Measurements from ENCODE around the gene PRKAR2A.
"Not testable (repeated sequence)": the region's sequence is repeated elsewhere in the genome, so short reads cannot be mapped to it uniquely, and the experiment has no call there.

Gene PRKAR2A

DNA sequence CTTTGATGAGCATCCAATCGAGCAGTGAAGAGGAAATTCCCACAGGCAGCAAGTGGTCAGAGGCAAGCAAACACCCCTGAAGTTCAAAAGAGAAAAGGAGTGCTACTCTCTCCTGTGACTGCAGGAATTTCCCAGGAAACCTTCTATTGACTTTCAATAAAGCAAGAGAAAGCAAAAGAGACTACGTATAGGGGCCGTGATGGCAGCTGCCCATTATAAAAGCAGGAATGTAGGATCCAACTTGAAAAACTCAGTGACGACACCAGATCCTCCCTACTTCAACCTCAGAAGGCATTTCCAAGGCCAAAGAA, 77.5 kb downstream of the PRKAR2A start:
- Histone ChIP-seq H3K79me2 (ENCODE audit: low read length) (no peaks in the 10 kb centered on the region), H3K4me2 (ENCODE audit: low read depth, low read length) (no peak overlapping the region), H3K36me3 (replicated peaks; ENCODE audit: insufficient read depth, low read length) (no peaks in the 10 kb centered on the region), H3K9me2 (replicated peaks; ENCODE audit: insufficient read depth, low read length) (no peaks in the 10 kb centered on the region), H3K9ac (ENCODE audit: low read length) (no peak overlapping the region), H3K27me3 (replicated peaks; ENCODE audit: insufficient read depth, low read length) (no peaks in the 10 kb centered on the region), H4K20me1 (ENCODE audit: insufficient read depth, low read length) (no peaks in the 10 kb centered on the region), H3K27ac (ENCODE audit: low read length) (no peak overlapping the region), H3K9me3 (replicated peaks; ENCODE audit: insufficient read depth, low read length) (no peaks in the 10 kb centered on the region), H2AFZ (ENCODE audit: low read length) (no peak overlapping the region), H3K4me3 (ENCODE audit: low read length) (no peak overlapping the region), H3F3A (ENCODE audit: insufficient read depth, low read length) (no peaks in the 10 kb centered on the region), H3K4me1 (ENCODE audit: low read length) (no peaks in the 10 kb centered on the region)
- TF ChIP-seq EZH2 (optimal IDR thresholded peaks at IDR 0.05; ENCODE audit: low read depth, low read length) = no peak
- TF ChIP-seq, protein P1, sequence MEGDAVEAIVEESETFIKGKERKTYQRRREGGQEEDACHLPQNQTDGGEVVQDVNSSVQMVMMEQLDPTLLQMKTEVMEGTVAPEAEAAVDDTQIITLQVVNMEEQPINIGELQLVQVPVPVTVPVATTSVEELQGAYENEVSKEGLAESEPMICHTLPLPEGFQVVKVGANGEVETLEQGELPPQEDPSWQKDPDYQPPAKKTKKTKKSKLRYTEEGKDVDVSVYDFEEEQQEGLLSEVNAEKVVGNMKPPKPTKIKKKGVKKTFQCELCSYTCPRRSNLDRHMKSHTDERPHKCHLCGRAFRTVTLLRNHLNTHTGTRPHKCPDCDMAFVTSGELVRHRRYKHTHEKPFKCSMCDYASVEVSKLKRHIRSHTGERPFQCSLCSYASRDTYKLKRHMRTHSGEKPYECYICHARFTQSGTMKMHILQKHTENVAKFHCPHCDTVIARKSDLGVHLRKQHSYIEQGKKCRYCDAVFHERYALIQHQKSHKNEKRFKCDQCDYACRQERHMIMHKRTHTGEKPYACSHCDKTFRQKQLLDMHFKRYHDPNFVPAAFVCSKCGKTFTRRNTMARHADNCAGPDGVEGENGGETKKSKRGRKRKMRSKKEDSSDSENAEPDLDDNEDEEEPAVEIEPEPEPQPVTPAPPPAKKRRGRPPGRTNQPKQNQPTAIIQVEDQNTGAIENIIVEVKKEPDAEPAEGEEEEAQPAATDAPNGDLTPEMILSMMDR (IDR thresholded peaks at IDR 0.05; ENCODE audit: low read length) = no peak
- no peak for TF ChIP-seq EZH2phosphoT487 (IDR thresholded peaks at IDR 0.05; ENCODE audit: low read length)
- no peak for DNase-seq

DNA sequence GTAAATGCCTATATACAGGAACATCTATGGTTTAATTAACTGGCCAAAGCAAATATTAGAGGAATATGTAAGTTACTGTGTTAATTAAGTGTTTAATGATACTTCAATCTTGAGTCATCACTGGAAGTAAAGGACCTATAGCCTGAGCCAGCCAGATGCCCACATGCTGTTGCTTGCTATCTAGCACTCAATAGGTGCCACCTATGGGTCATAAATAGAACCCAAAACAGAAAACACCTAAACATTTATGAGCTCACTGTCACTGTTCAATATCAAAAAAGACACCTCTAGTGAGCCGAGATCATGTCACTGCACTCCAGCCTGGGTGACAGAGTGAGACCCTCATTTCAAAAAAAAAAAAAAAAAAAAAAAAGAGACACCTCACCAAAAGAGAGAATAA, 82.3 kb downstream of the PRKAR2A start:
- TF ChIP-seq EZH2phosphoT487 (IDR thresholded peaks at IDR 0.05; ENCODE audit: low read length) = no peak
- TF ChIP-seq, protein P1 (IDR thresholded peaks at IDR 0.05; ENCODE audit: low read length) = no peak
- TF ChIP-seq EZH2 (optimal IDR thresholded peaks at IDR 0.05; ENCODE audit: low read depth, low read length) = no peak
- no peaks in the 10 kb centered on the region for H3F3A ChIP-seq (ENCODE audit: insufficient read depth, low read length)
- no peaks in the 10 kb centered on the region for H3K9me2 ChIP-seq (replicated peaks; ENCODE audit: insufficient read depth, low read length)
- H3K36me3 ChIP-seq (replicated peaks; ENCODE audit: insufficient read depth, low read length) = no peaks in the 10 kb centered on the region
- no peak overlapping the region for H2AFZ ChIP-seq (ENCODE audit: low read length)
- H3K79me2 ChIP-seq (ENCODE audit: low read length) = no peaks in the 10 kb centered on the region
- no peaks in the 10 kb centered on the region for H4K20me1 ChIP-seq (ENCODE audit: insufficient read depth, low read length)
- H3K9ac ChIP-seq (ENCODE audit: low read length) = no peak overlapping the region
- H3K9me3 ChIP-seq (replicated peaks; ENCODE audit: insufficient read depth, low read length) = no peaks in the 10 kb centered on the region
- no peak overlapping the region for H3K4me3 ChIP-seq (ENCODE audit: low read length)
- DNase-seq = no peak
- H3K4me2 ChIP-seq (ENCODE audit: low read depth, low read length) = no peak overlapping the region
- H3K4me1 ChIP-seq (ENCODE audit: low read length) = no peaks in the 10 kb centered on the region
- no peaks in the 10 kb centered on the region for H3K27me3 ChIP-seq (replicated peaks; ENCODE audit: insufficient read depth, low read length)
- no peak overlapping the region for H3K27ac ChIP-seq (ENCODE audit: low read length)

DNA sequence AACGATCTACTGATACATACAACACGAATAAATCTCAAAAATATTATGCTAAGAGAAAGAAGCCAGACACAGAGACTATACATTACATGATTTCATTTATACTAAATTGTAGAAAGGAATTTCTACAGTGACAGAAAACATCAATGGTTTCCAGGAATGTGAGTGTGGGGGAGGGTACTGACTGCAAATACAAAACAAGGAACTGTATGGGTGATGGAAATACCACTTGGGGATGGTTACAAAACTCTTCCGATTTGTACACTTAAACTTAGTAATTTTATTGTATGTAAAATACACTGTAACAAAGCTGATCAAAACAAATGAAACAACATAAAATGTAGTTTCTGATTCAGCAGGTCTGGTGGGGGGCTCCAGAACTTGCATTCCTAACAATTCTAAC, 84.9 kb downstream of the PRKAR2A start:
- no peaks in the 10 kb centered on the region for H3F3A ChIP-seq (ENCODE audit: insufficient read depth, low read length)
- TF ChIP-seq, protein P1 (IDR thresholded peaks at IDR 0.05; ENCODE audit: low read length) = no peak
- no peaks in the 10 kb centered on the region for H3K36me3 ChIP-seq (replicated peaks; ENCODE audit: insufficient read depth, low read length)
- H3K27me3 ChIP-seq (replicated peaks; ENCODE audit: insufficient read depth, low read length) = no peaks in the 10 kb centered on the region
- no peak overlapping the region for H2AFZ ChIP-seq (ENCODE audit: low read length)
- H3K4me1 ChIP-seq (ENCODE audit: low read length) = no peaks in the 10 kb centered on the region
- no peak overlapping the region for H3K4me3 ChIP-seq (ENCODE audit: low read length)
- H4K20me1 ChIP-seq (ENCODE audit: insufficient read depth, low read length) = no peaks in the 10 kb centered on the region
- no peak overlapping the region for H3K27ac ChIP-seq (ENCODE audit: low read length)
- H3K9me3 ChIP-seq (replicated peaks; ENCODE audit: insufficient read depth, low read length) = no peaks in the 10 kb centered on the region
- no peak overlapping the region for H3K4me2 ChIP-seq (ENCODE audit: low read depth, low read length)
- no peaks in the 10 kb centered on the region for H3K79me2 ChIP-seq (ENCODE audit: low read length)
- no peak for DNase-seq
- no peak overlapping the region for H3K9ac ChIP-seq (ENCODE audit: low read length)
- no peaks in the 10 kb centered on the region for H3K9me2 ChIP-seq (replicated peaks; ENCODE audit: insufficient read depth, low read length)

DNA sequence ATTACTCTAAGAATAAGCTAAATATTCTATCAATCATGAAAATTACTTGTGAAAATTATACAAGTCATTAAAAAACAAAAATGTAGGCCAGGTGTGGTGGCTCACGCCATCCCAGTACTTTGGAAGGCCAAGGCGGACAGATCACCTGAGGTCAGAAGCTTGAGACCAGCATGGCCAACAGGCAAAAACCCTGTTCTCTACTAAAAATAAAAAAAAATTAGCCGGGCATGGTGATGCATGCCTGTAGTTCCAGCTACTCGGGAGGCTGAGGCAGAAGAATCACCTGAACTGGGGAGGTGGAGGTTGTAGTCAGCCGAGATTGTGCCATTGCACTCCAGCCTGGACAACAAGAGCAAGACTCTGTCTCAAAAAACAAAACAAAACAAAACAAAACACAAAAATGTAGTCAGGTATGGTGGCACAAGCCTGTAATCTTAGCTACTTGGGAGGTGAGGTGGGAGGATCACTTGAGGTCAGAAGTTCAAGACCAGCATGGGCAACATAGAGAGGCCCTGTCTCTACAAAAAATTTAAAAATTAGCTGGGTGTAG, 87.6 kb downstream of the PRKAR2A start:
- H2AFZ ChIP-seq (ENCODE audit: low read length); H3K4me1 ChIP-seq (ENCODE audit: low read length); H4K20me1 ChIP-seq (ENCODE audit: insufficient read depth, low read length); H3K27me3 ChIP-seq (replicated peaks; ENCODE audit: insufficient read depth, low read length); H3K4me3 ChIP-seq (ENCODE audit: low read length); H3K27ac ChIP-seq (ENCODE audit: low read length); H3K79me2 ChIP-seq (ENCODE audit: low read length); H3F3A ChIP-seq (ENCODE audit: insufficient read depth, low read length); H3K36me3 ChIP-seq (replicated peaks; ENCODE audit: insufficient read depth, low read length); H3K9me3 ChIP-seq (replicated peaks; ENCODE audit: insufficient read depth, low read length); DNase-seq; H3K9me2 ChIP-seq (replicated peaks; ENCODE audit: insufficient read depth, low read length); H3K4me2 ChIP-seq (ENCODE audit: low read depth, low read length); H3K9ac ChIP-seq (ENCODE audit: low read length): not testable (repeated sequence)

DNA sequence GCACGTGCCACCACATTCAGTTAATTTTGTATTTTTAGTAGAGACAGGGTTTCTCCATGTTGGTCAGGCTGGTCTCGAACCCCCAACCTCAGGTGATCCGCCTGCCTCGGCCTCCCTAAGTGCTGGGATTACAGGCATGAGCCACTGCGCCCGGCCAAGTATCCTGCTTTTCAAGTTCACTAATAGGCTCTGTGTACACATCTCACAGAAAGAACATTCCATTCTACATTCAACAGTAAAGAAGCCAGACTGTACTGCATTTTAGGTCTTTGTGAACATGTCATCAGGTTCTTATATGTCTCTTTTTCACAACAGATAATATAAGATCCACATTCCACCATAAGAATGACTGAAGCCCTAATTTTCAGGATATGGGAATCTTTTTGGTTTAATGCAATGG, 88.1 kb downstream of the PRKAR2A start:
- not testable (repeated sequence) for H3K4me2 ChIP-seq (ENCODE audit: low read depth, low read length); H3K9me3 ChIP-seq (replicated peaks; ENCODE audit: insufficient read depth, low read length); H2AFZ ChIP-seq (ENCODE audit: low read length); H3F3A ChIP-seq (ENCODE audit: insufficient read depth, low read length); H3K4me1 ChIP-seq (ENCODE audit: low read length); H3K27ac ChIP-seq (ENCODE audit: low read length); H3K79me2 ChIP-seq (ENCODE audit: low read length); H3K36me3 ChIP-seq (replicated peaks; ENCODE audit: insufficient read depth, low read length); H3K4me3 ChIP-seq (ENCODE audit: low read length); H3K9ac ChIP-seq (ENCODE audit: low read length); H4K20me1 ChIP-seq (ENCODE audit: insufficient read depth, low read length); H3K9me2 ChIP-seq (replicated peaks; ENCODE audit: insufficient read depth, low read length); DNase-seq; H3K27me3 ChIP-seq (replicated peaks; ENCODE audit: insufficient read depth, low read length)

All from MM.1S (cell line).